Left ventricle myocardium superior (tissue), 1 donor: ENCODE results near the gene BUD13. TPM values are rescaled to one million over a fixed set of nuclear protein-coding genes. Genes with fewer than 3 reads are reported as not detected.
"Not testable (repeated sequence)": the region's sequence is repeated elsewhere in the genome, so short reads cannot be mapped to it uniquely, and the experiment has no call there.

Experiments used
- ATAC-seq: fragments of 200-7000 bp; cut with Tn5 transposase; one replicate; pipeline ENCODE4 v1.9.1; 2020; ENCODE audit warnings: mild to moderate bottlenecking, moderate library complexity
- DNase-seq: peaks from one replicate; pipeline ENCODE4 v3.0.0-alpha.2; 2020
- intact Hi-C: fragments of 100-400 bp; cut with micrococcal nuclease; formaldehyde crosslinking; loops from one replicate; pipeline ENCODE4 v1.11.0; 2022
- total RNA-seq: library from RNA; stranded (reverse); fragmentation: NEBNext Ultra II Directional; extraction: Animal tissue kit (Norgen Biotek cat#: 25700); gene quantifications from one replicate; pipeline ENCODE4 v1.2.1, GENCODE V29; 2021
- donor health status: DM: no; HTN: yes; CAD: no; lungs with severe emphysema.

The BUD13 gene
- total RNA-seq, 1 donor from 2014 or later: 7.2 TPM

DNA sequence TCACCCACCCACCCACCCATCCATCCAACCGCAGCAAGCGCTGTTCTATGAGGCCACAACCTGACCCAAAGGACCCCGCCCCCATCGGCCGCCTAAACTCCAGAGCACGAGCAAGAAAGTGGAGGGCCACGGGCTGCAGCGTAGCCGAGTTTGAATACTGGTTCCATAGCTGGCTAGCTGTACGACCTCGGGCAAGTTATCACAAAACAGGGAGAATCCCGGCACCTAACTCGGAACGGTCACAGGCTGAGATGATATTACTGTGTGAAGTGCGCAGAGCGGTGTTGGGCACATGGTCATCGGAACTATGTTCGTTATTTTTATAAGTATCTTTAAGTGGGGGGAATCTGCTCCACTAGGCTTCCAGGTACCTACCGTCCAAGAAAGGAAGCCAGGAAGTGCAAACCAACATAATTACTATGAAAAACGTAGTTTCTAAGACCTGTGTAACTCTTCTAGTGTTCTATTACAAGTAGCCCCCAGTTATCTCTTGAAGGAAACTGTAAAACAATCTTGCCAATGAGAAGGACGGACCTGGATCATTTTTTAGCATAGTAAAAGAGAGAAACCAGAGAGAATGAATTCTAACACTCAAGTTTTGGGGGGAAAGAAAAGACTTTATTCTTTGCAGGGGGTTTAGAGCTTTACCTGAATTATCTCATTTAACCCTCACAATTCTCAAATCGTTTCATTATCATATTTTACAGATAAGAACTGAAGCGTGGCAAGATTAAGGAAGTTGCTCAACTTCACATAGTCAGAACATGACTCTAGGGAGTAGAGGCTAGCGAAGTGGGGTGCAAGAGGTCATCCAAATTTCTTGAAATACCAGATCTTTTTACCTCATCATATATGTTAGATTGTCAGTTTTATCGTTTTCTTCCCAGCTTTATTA lies 663 bp upstream of the BUD13 start:
- DNase-seq: no peak
- ATAC-seq: peak; percentile 70
- intact Hi-C loops: no loop called here

DNA sequence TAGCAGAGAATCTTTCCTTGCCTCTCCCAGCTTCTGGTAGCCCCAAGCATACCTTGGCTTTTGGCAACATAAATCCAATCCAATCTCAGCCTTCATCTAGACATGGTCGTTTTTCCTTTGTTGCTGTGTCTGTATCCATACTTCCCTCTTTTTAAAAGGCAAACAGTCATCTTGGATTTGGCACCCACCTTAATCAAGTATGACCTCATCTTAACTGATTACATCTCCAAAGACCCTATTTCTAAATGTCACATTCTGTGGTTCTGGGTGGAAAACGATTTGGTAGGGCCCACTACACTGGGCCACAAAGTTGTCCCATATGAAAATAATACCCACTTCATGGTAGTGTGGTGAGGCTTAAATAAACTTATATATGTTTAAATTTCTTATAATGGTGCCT lies 852 bp downstream of the BUD13 start:
- ATAC-seq: no peak
- no peak for DNase-seq
- intact Hi-C loops: no loop called here

DNA sequence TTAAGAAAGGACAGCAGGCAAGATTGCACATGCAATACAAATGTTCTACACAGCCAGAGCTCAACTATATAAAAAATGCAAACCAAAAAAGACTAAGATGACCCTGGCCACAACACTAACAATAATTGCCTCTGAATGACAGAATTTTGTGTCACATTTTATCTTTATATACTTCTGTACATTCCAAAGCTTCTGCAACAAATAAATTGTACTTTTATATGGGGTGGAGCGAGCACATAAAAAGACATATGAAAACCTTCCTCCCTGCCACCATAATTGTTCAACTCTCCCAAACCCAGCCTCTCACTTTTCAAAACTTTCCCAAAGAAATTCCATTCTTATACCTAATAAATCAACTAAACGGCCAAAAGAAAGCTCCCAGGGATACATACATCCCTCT lies 10.7 kb downstream of the BUD13 start:
- ATAC-seq (no peak), DNase-seq (no peak)
- intact Hi-C loops: no loop called here

DNA sequence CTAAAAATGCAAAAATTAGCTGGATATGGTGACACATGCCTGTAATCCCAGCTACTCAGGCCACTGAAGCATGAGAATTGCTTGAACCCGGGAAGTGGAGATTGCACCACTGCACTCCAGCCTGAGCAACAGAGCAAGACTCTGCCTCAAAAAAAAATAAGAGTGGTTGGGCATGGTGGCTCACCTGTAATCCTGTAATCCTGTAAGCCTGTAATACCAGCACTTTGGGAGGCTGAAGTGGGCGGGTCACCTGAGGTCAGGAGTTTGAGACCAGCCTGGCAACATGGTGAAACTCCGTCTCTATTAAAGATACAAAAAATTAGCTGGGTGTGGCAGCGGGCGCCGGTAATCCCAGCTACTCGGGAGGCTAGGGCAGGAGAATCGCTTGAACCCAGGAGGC lies 16.7 kb downstream of the BUD13 start:
- intact Hi-C loops, ATAC-seq, DNase-seq: not testable (repeated sequence)

DNA sequence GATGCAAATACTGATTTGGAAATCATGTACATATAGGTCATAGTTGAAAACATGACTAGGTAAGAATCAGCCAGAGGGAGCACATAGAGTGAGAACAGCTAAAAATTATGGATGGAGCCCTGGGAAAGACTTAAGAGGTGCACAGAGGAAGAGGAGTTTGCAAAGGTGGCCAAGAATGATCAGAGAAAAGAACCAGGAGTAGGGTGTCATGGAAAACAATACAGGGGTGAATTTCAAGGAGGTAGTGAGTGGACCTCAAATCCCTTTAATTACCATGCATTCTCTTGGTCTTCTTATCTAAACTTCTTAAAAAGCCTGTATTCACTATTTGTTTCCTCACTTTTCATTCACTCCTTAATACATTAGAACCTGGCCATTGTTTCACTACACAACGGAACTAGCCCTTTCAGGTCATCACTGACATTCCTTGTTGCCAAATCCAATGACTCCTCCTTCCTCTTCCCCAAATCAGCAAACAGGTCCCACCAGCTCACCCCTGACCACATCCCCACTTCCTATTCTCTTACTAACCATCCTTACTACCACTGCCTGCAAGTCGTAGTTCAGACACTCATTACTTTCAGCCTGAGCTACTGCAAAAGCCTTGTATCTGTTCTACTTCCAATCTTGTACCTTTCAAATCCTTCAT lies 22.6 kb downstream of the BUD13 start:
- no peak for DNase-seq
- no peak for ATAC-seq
- intact Hi-C loops: loop anchor here (2.0 kb wide), 1 partner anchor 31 kb away; no protein-coding TSS in a partner anchor

DNA sequence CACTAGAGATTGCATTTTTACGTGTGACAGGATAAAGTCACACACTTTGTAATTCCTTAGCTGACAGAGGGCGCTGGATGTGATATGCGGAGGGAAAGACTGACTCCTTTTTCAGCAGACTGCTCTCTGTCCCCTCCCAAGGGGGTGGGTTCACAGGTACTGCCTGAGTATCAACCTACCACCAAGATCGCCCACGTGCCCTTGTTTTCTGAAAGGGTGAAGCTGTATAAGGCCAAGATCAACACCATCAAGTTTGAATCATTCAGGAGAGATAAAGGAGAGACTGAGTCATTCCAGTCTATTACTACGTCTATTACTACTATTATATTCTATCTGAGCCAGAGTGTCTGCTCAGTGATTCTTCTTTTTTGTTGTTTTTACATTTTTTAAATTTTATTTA lies 30.7 kb downstream of the BUD13 start:
- ATAC-seq (no peak), DNase-seq (no peak)
- intact Hi-C loops: no loop called here

DNA sequence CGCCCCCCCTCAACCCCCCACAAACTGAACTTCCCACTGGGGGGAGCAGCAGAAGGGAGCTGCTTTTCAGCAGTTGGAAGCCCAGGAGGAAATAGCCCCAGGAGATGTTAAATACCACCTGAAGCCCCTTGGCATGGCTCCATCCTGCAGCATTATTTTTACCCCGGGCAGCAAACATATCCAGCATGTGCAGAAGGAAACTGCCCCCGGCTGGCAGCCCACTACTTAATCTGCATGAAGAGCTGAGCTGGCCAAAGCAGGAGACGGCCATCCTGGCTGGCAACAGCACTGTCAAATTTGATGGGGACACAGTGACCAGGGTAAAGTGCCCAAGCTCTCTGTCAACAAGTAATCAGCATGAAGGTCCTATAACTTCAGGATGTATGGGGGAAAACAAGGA lies 32.0 kb downstream of the BUD13 start:
- DNase-seq: no peak
- intact Hi-C loops: no loop called here
- ATAC-seq: no peak

DNA sequence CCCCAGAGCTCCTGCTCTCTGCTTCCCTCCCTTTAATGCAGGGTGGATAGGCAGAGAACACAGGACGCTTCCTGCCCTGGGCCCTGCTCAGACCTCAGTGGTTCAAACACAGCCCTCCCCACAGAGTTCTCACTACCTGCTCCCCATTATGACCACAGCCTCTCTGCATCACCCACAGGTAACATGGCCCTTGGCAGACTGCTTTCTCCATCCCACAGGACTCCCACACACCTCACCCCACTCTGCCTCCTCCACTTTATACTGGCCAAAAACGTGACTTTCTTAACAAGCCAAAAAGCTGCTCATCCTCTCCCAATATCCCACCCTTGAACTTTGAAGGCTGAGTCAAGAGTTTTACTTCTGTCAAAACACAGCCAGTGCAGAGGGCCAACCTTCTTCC lies 33.8 kb downstream of the BUD13 start:
- ATAC-seq: no peak
- no peak for DNase-seq
- intact Hi-C loops: no loop called here

DNA sequence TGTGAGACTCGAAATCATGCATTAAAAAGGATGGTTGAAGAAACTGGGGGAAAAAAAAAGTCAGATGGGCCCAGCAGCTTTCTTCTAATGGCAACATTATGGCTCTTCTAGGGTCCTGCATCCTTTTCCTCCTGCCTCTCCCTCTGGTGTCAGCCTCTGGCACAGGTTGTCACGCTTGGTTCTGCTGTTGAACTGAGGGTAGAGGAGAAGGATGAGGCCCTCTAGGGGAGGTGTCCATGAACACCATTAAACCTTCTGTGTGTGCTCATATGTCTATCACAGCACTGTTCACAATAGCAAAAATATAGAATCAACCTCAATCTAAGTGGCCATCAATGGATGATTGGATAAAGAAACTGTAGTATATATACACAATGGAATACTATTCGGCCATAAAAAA lies 36.0 kb downstream of the BUD13 start:
- no peak for DNase-seq
- no peak for ATAC-seq
- intact Hi-C loops: no loop called here

DNA sequence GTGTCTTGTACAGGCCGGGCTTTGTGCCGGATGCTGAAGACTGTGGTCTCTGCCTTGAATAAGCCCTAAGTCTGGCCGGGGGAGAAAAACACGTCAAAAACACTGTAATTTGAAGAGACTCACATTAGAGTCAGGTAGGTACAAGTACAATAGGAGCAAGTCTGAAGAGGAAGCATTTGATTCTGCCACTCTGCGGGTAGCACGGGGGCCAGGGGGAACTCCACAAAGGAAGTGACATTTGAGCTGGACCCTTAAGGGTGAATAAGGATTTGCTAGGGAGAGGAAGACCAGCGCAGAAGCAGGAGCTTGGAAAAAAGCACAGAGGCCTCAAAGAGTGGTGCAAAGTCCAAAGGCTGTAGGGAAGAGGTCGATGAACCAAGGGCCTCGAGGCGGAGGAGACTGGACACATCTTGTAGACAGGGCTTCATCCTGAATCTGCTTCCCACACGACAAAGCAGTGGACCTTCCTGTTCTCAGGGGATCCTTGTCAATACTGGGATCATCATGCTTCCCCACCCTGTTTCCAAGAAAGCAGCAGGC lies 38.7 kb downstream of the BUD13 start:
- DNase-seq: no peak
- intact Hi-C loops: no loop called here
- ATAC-seq: no peak

DNA sequence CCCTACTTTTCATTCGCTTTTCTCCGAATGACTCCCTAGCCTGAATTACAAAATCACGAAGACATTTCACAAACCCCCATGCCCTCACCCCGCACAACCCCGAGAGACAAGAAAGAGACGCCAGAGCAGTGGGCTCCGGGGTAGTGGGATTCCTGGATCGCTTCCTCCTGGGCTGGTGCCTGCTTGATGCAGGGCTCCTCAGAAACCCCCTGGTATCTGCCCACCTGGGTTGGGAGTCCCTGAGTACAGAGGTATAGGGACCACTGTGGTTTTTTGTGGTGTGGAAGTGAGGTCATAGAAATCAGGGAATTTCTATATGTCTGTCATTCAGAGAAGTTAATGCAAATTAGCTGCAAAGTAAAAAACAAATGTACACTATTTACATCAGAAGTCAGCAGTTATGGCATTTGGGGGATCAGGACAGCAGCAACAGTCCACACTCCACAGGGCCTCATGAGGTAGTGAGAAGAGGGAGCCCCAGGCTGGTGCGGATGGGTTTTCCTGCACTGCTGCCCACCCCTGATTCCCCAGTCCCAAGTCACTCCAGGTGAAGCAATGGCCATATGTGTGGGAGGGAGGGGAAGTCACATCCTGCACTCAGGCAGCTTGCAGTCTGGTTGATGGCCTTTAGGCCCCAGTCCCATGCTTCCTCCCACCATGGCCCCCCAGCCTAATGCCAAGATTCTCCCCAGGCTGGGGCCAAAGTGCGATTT lies 39.6 kb downstream of the BUD13 start:
- ATAC-seq (no peak), DNase-seq (no peak)
- intact Hi-C loops: no loop called here

DNA sequence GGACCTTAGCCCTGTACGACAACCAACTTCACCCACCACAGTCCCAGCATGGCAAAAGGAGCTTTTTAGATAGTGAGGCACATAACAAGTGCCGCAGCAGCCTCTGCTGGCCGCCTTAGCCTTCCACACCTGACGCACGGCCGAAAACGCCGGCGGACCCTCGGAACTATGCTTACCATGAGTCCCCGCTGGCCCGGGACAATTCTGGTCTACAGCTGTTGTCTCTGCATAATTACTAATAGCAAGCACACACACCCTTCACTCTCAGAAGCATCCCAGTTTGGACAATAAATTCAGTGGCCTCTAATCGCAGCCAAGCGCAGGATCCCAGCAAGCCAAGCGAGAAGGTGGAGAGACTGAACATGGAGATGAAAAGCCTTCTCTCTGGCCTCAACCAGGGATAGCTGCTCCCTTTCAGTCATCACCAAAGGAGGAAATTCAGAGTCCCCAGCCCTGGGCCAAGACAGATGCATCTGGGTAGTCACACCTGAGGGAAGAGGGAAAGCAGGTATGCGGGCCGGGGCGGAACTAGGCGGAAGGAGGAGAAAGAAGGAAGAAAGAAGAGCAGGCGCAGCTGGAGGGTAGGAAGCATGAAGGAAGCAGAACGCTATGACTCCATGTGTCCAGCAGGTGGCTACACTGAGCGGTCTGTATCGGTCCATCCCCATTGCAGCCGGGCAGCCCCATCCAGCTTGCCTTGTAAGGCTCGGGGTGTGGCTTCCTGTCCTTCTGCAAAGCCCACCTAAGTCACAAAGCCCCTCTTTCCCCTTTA lies 40.3 kb downstream of the BUD13 start:
- intact Hi-C loops: no loop called here
- DNase-seq: peak; percentile 64

DNA sequence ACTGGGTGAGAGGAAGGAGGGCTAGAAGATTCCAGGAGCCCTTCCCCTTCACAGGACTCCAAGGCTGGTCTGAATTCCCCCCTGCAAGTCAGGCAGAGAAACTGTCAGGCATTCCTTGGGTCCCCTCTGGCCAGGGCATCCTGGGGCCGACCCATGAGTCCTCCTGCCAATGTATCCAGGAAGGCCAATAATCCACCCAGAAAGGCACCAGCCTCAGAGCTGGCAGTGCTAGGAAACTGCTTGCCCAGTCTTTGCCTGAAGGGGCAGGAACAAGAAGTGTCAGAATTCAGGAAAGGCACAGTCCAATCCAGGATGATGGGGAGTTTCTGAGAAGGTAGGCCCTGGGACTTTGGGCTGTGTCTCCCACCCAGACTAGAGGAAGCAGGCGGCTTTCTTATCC lies 41.0 kb downstream of the BUD13 start:
- intact Hi-C loops: no loop called here
- DNase-seq: no peak
- ATAC-seq: no peak

More for the DNA sequence above, 40.3 kb downstream of the BUD13 start:
- ATAC-seq: peak; percentile 74

DNA sequence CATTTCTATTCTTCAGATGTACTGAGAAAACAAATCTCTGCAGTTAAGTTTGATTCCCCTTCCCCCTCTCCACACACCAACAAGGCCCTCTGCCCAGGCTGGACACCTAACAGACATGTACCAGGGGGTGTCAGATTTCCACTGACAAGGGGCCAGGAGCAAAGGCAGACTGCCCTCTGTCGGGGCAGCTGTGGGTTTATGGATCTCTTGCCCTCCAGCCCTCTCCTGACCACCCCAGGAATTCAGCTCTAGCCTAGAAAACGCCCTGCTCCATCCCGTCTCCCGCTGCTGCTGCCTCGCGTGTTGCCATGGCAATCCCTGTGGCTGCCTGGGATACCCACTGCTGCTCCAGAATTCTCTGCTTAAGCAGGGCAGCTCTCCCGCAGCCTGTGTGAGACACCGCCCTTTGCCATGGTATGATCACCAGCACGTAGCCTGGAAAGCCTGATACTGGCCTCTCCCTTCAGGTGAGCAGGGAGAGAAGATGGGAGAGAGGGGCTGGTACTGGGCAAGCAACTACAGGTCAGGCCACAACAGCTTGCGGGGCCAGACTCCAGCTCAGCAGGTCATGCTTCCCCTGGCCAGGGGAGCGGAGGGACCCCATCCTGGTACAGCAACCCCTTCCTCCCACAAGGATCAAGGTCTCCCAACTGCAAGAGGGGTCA lies 41.6 kb downstream of the BUD13 start:
- DNase-seq: no peak
- ATAC-seq: peak; percentile 40
- intact Hi-C loops: no loop called here

DNA sequence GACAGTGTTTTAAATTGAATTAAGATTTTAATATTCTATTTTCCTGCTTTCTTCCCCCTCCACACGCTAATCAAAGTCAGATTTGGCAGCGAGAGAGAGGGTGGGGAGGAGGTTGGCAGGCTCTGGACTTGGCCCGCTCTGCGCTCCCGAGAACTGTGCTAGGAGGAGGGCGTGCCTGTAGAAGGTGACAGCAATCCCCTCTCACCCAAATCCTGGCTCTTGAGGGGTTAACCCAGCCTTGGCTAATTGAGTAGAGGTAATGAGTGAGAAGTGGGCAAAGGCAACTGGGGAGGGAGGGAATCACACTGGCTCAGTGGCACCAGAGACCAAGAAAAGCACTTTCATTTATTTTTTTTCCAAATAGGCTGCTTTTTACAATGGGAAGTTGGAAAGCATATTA lies 42.2 kb downstream of the BUD13 start:
- intact Hi-C loops: no loop called here
- ATAC-seq (peak; percentile 73), DNase-seq (peak; percentile 52)

DNA sequence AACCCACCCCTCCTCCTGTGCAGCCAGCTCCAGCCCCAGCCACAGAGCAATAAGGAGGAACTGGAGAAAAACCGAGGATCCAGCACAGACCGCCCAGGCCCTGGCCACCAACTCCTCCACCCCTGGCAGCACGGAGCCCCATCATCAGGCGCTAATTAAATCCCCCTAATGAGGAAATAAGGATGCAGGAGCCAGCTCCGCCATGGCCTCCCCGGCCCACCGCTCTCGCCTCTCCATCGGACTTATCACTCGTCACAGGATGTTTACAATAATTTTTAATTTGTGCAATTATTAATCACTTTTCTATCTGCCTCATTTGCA lies 42.6 kb downstream of the BUD13 start:
- no peak for ATAC-seq
- intact Hi-C loops: no loop called here
- DNase-seq: no peak

DNA sequence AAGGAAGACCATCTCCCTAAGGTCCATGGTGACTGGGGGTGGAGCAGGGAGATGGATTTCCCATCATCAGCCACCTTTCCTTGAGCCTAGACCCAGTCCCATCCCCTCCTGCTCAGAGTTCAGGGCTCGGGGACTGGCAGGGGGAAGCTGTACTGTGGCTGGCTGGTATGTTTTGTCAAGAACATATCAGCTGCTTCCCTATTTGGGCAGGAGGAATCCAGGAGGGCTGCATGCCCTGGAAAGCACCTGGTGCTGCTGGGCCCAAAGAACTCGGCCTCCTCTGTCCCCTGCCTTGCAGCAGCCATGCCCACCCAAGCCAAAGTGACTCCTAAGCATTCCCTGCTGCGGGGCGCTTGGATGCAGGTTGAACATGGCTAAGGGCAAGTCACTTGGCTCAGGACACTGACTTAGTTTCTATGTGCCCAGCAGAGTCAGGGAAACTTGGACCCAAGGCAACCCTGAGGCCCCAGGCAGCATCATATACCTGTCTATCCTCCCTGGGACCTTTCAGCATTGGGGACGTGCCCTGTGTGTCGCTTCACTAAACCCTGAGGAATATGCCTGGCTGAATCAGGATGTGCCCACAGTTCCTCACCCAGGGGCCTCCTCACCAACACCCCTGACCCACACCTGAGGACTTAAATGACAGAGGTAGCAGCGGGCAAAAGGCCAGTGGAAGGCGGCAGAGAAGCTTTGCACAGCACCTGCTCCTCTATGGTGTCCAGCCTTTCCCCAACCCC lies 43.1 kb downstream of the BUD13 start:
- DNase-seq (no peak), ATAC-seq (no peak)
- intact Hi-C loops: no loop called here

DNA sequence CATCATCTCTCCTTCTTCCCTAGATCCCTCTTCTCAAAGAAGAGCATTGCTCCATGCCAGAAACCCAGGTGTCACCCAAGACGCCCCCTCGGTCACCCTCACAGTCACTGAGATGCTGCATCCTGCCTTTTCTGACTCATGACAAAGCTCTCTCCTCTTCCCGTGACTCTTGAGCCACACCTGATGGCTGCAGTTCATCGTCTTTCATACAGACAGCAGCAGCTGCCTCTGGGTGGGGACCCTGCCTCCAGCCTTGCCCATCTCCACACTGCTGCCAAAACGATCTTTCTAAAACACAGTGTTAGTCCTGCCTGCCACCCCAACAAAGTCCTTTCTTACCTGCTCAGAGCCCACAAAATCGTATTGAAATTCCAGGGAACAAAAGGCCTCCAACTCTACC lies 44.8 kb downstream of the BUD13 start:
- intact Hi-C loops: no loop called here
- ATAC-seq: no peak
- DNase-seq: no peak
